PC-9 (cell line): ENCODE measurements around the gene TTC23.

Experiments
- EZH2 ChIP-seq: fragments of 200-600 bp; sonication (generic); IDR thresholded peaks from 2 replicates; pipeline ENCODE4 v1.8.0; 2017; ENCODE audit warnings: antibody characterized with exemption, low read depth
- TF ChIP-seq, protein P1 (sequence below): fragments of 200-600 bp; sonication (generic); conservative IDR thresholded peaks from 2 replicates; pipeline ENCODE4 v1.6.1; 2017; ENCODE audit warnings: mixed run types, antibody characterized with exemption, mild to moderate bottlenecking, moderate library complexity

DNA sequence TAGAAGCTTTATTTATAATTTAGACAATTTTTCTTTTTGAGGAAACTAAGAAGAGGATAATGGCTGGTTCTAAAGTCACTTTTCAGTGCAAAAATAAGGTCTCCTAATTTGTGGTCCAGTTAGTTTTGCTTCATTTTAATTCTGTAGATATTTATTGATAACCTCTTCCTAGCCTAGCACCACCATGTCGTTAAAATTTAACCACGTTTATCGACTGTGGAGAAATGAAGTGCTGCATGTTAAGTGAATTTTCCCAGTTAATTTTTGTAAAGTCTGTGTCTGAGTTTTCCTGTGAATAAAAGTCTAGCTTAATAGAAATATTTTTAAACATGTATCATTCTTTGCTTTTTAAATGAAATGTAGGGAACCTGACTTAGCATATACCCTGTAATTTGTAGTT, 18.6 kb upstream of the TTC23 start:
- TF ChIP-seq, protein P1, sequence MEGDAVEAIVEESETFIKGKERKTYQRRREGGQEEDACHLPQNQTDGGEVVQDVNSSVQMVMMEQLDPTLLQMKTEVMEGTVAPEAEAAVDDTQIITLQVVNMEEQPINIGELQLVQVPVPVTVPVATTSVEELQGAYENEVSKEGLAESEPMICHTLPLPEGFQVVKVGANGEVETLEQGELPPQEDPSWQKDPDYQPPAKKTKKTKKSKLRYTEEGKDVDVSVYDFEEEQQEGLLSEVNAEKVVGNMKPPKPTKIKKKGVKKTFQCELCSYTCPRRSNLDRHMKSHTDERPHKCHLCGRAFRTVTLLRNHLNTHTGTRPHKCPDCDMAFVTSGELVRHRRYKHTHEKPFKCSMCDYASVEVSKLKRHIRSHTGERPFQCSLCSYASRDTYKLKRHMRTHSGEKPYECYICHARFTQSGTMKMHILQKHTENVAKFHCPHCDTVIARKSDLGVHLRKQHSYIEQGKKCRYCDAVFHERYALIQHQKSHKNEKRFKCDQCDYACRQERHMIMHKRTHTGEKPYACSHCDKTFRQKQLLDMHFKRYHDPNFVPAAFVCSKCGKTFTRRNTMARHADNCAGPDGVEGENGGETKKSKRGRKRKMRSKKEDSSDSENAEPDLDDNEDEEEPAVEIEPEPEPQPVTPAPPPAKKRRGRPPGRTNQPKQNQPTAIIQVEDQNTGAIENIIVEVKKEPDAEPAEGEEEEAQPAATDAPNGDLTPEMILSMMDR: no peak
- TF ChIP-seq EZH2: no peak
